Coronary artery (tissue), 2 donors: Measurements from ENCODE around the gene MICAL2.

Experiments
- DNase-seq: peaks from one replicate; pipeline ENCODE4 v3.0.0-alpha.2; 2017; ENCODE audit warnings: low spot score
- H3K27ac ChIP-seq, 2 donors: fragments of 200-600 bp; sonication (generic); one replicate each; pipeline ENCODE4 v1.5.1; 2016 to 2019
- H3K4me3 ChIP-seq: fragments of 200-600 bp; sonication (generic); 2 replicates; pipeline ENCODE4 v1.5.1; 2016; ENCODE audit warnings: mild to moderate bottlenecking, moderate library complexity
- CTCF ChIP-seq: fragments of 200-600 bp; sonication (generic); IDR thresholded peaks from one replicate; pipeline ENCODE4 v1.5.1; 2019; ENCODE audit warnings: antibody characterized with exemption

Gene MICAL2

GRCh38 chr11:12229450-12230229, 119.2 kb downstream of the MICAL2 start:
- H3K4me3 ChIP-seq: no peak overlapping the region
- H3K27ac ChIP-seq: peak overlapping the region; percentile 19 to 93
- no peak for DNase-seq
- TF ChIP-seq CTCF: no peak

- H3K27ac ChIP-seq: peak overlapping the region; percentile 83 to 93
- no peak for TF ChIP-seq CTCF
- no peak for DNase-seq
- no peak overlapping the region for H3K4me3 ChIP-seq
These were observed 121.8 kb downstream of the MICAL2 start for GRCh38 chr11:12232160-12232559.

GRCh38 chr11:12232817-12233601, 122.6 kb downstream of the MICAL2 start:
- no peak for TF ChIP-seq CTCF
- H3K27ac ChIP-seq: peak overlapping the region; percentile 83 to 93
- DNase-seq: no peak
- H3K4me3 ChIP-seq: no peak overlapping the region

- no peak for DNase-seq
- peak overlapping the region; percentile 83 to 93 for H3K27ac ChIP-seq
- no peak for TF ChIP-seq CTCF
- no peak overlapping the region for H3K4me3 ChIP-seq
These were observed 123.2 kb downstream of the MICAL2 start for GRCh38 chr11:12233602-12233925.

GRCh38 chr11:12234221-12234620, 123.8 kb downstream of the MICAL2 start:
- no peak for TF ChIP-seq CTCF
- Histone ChIP-seq H3K27ac (peak overlapping the region; percentile 83 to 93), H3K4me3 (no peak overlapping the region)
- DNase-seq: peak; percentile 86

- no peak for TF ChIP-seq CTCF
- Histone ChIP-seq H3K27ac (peak overlapping the region; percentile 83 to 93), H3K4me3 (no peak overlapping the region)
- DNase-seq: no peak
These were observed 124.7 kb downstream of the MICAL2 start for GRCh38 chr11:12235080-12235479.

GRCh38 chr11:12235553-12235946, 125.2 kb downstream of the MICAL2 start:
- H3K27ac ChIP-seq: peak overlapping the region; percentile 83 to 93
- DNase-seq: no peak
- no peak for TF ChIP-seq CTCF
- no peak overlapping the region for H3K4me3 ChIP-seq
